IMR-90 (cell line): ENCODE results near the gene ABHD18. TPM values are rescaled to one million over a fixed set of nuclear protein-coding genes. Genes with fewer than 3 reads are reported as not detected.

Source experiments
- ATAC-seq: fragments of 200-7000 bp; cut with Tn5 transposase; 2 replicates; pipeline ENCODE4 v1.9.1; 2020; ENCODE audit warnings: low read depth, mild to moderate bottlenecking, moderate library complexity
- BruUV-seq: library from RNA; stranded (reverse); fragments of 400-500 nt; replicated peaks from 2 replicates; lab custom pipeline; 2021; lab: Mats Ljungman, UMichigan
- CTCF ChIA-PET: fragments of 300-600 bp; formaldehyde crosslinking; extraction: SDS; loops from one replicate; lab custom pipeline; 2021; ENCODE audit warnings: antibody characterized with exemption; lab: Yijun Ruan, JAX
- POLR2A ChIA-PET: fragments of 300-600 bp; sonication (Branson Sonifier 250); formaldehyde crosslinking; loops from one replicate; lab custom pipeline; 2022; ENCODE audit warnings: antibody characterized with exemption; ENCODE audit not compliant: unreplicated experiment; lab: Charles Lee
- DNase-seq: peaks from one replicate; pipeline ENCODE4 v3.0.0; 2013
- H2AFZ ChIP-seq: replicated peaks from 2 replicates; pipeline ENCODE3; 2013; ENCODE audit warnings: low read length, mild to moderate bottlenecking; ENCODE audit not compliant: poor library complexity
- H2AK5ac ChIP-seq: 2 replicates; pipeline ENCODE4 v1.6.1; 2013; ENCODE audit warnings: low read depth, low read length, inconsistent platforms
- H2AK9ac ChIP-seq: replicated peaks from 2 replicates; pipeline ENCODE3; 2013; ENCODE audit warnings: mild to moderate bottlenecking, low read depth, low read length, moderate library complexity; ENCODE audit not compliant: poor library complexity
- H2BK120ac ChIP-seq: 2 replicates; pipeline ENCODE4 v1.6.1; 2013; ENCODE audit warnings: low read depth, low read length, inconsistent platforms
- H2BK15ac ChIP-seq: 3 replicates; pipeline ENCODE4 v1.6.1; 2013; ENCODE audit warnings: low read depth, low read length, inconsistent platforms
- H2BK20ac ChIP-seq: 2 replicates; pipeline ENCODE4 v1.6.1; 2013; ENCODE audit warnings: low read depth, mild to moderate bottlenecking, inconsistent platforms, low read length, moderate library complexity
- H2BK5ac ChIP-seq: 2 replicates; pipeline ENCODE4 v1.6.1; 2013; ENCODE audit warnings: mild to moderate bottlenecking, low read depth, low read length, inconsistent platforms; ENCODE audit not compliant: poor library complexity, severe bottlenecking
- H3K14ac ChIP-seq: replicated peaks from 2 replicates; pipeline ENCODE4 v1.6.1; 2013; ENCODE audit warnings: low read depth, low read length, inconsistent platforms
- H3K18ac ChIP-seq: 2 replicates; pipeline ENCODE4 v1.6.1; 2013; ENCODE audit warnings: low read depth, low read length, control low read depth
- H3K23ac ChIP-seq: 2 replicates; pipeline ENCODE4 v1.6.1; 2013; ENCODE audit warnings: low read depth, low read length, inconsistent platforms
- H3K27ac ChIP-seq: 2 replicates; pipeline ENCODE4 v1.5.1; 2013; ENCODE audit warnings: mild to moderate bottlenecking, control low read depth, low read length; ENCODE audit not compliant: insufficient read depth
- H3K27me3 ChIP-seq: 2 replicates; pipeline ENCODE4 v1.6.1; 2013; ENCODE audit warnings: low read length; ENCODE audit not compliant: control insufficient read depth, insufficient read depth
- H3K36me3 ChIP-seq: 2 replicates; pipeline ENCODE4 v1.6.1; 2013; ENCODE audit warnings: low read length, mixed read lengths; ENCODE audit not compliant: control insufficient read depth, insufficient read depth
- H3K4ac ChIP-seq: 2 replicates; pipeline ENCODE4 v1.6.1; 2013; ENCODE audit warnings: low read depth, low read length, inconsistent platforms
- H3K4me1 ChIP-seq: 2 replicates; pipeline ENCODE4 v1.6.1; 2013; ENCODE audit warnings: low read length, mixed read lengths; ENCODE audit not compliant: control insufficient read depth, insufficient read depth
- H3K4me2 ChIP-seq: 2 replicates; pipeline ENCODE4 v1.6.1; 2013; ENCODE audit warnings: low read depth, mild to moderate bottlenecking, control low read depth, low read length, moderate library complexity
- H3K4me3 ChIP-seq: 2 replicates; pipeline ENCODE4 v1.5.1; 2013; ENCODE audit warnings: low read depth, mild to moderate bottlenecking, control low read depth, low read length, moderate library complexity; ENCODE audit not compliant: insufficient read depth
- H3K56ac ChIP-seq: 2 replicates; pipeline ENCODE4 v1.6.1; 2013; ENCODE audit warnings: low read length, inconsistent platforms; ENCODE audit not compliant: insufficient read depth; ENCODE audit errors: extremely low read depth
- H3K79me1 ChIP-seq, 2 experiments: 2 replicates each; pipeline ENCODE4 v1.6.1; 2013; ENCODE audit warnings: low read length in 2 of 2, inconsistent platforms in 1 of 2, low read depth in 1 of 2
- H3K9ac ChIP-seq: 2 replicates; pipeline ENCODE4 v1.6.1; 2013; ENCODE audit warnings: low read depth, low read length, control low read depth
- H3K9me1 ChIP-seq: 2 replicates; pipeline ENCODE4 v1.6.1; 2013; ENCODE audit warnings: low read length, inconsistent platforms; ENCODE audit not compliant: insufficient read depth
- H3K9me3 ChIP-seq: 2 replicates; pipeline ENCODE4 v1.6.1; 2013; ENCODE audit warnings: low read length; ENCODE audit not compliant: control insufficient read depth, insufficient read depth
- H4K20me1 ChIP-seq: 2 replicates; pipeline ENCODE4 v1.6.1; 2013; ENCODE audit warnings: low read length, inconsistent platforms; ENCODE audit not compliant: insufficient read depth
- H4K5ac ChIP-seq: 2 replicates; pipeline ENCODE4 v1.6.1; 2013; ENCODE audit warnings: mild to moderate bottlenecking, low read depth, low read length, control low read depth
- H4K8ac ChIP-seq, 2 experiments: 2 replicates each; pipeline ENCODE4 v1.6.1; 2013; ENCODE audit warnings: low read depth in 2 of 2, low read length in 2 of 2, control low read depth in 1 of 2, inconsistent platforms in 1 of 2
- H4K91ac ChIP-seq: 2 replicates; pipeline ENCODE4 v1.6.1; 2013; ENCODE audit warnings: low read depth, low read length, inconsistent platforms; ENCODE audit not compliant: insufficient read depth
- WGBS, 2 experiments: methylation state at CpG; one replicate each; pipeline versions ENCODE4 v1.1.5 to v1.1.7; 2013; ENCODE audit warnings: missing lambda C conversion rate in 2 of 2; ENCODE audit not compliant: insufficient read length in 1 of 2; ENCODE audit errors: extremely low coverage in 2 of 2; 5-methylcytosine and 5-hydroxymethylcytosine counted together
- dilution Hi-C: fragments of 300-500 bp; cut with HindIII; formaldehyde crosslinking; loops from one replicate; pipeline ENCODE4 v1.14.3; 2018; ENCODE audit warnings: low sequenced_read_pairs; ENCODE audit not compliant: unreplicated experiment
- in situ Hi-C: fragments of 300-500 bp; cut with MboI; formaldehyde crosslinking; loops from 3 replicates; pipeline ENCODE4 v1.14.3; 2019; ENCODE audit warnings: low sequenced_read_pairs, inconsistent platforms, mixed read lengths
- intact Hi-C: fragments of 100-400 bp; cut with micrococcal nuclease; formaldehyde crosslinking; loops from 2 replicates; pipeline ENCODE4 v1.10.0; 2022
- polyA plus RNA-seq, 3 experiments: library from polyadenylated mRNA; depleted of rRNA; stranded (reverse); fragments of >200 nt; gene quantifications; 2 replicates each; pipeline ENCODE4 v1.2.3, GENCODE V29; 2012; ENCODE audit warnings: low replicate concordance in 1 of 3
- total RNA-seq: library from RNA; depleted of rRNA; stranded (reverse); fragments of >200 nt; gene quantifications from 2 replicates; pipeline ENCODE4 v1.2.3, GENCODE V29; 2012
- TF ChIP-seq, protein P1 (sequence below): conservative IDR thresholded peaks from 2 replicates; pipeline ENCODE4 v1.5.1; 2012; ENCODE audit warnings: mild to moderate bottlenecking, low read depth, low read length, improper control_type of control experiment

ABHD18 gene
- total and polyA plus RNA-seq, 2 of the 4 experiments (the other 2 are of a cell fraction), result 2.4 to 4.3 TPM

DNA sequence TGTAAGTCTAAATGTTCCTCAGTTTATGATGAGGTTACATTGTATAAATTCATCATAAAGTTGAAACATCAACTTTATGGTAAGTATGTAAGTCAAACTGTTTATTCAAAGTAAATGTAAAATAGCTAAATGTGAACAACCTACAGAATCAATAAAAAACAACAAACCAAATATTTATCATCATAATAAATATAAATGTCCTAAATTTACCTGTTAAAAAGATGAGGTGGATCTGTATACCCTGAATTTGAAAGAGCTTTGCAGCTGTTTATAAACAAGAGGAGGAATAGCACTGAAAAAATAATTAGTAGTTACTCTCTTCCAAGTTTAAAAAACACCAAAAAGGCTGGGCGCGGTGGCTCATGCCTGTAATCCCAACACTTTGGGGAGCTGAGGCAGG lies 13.7 kb downstream of the ABHD18 start:
- H3K18ac ChIP-seq, result no peak overlapping the region
- H4K20me1 ChIP-seq, result no peaks in the 10 kb centered on the region; the same call in 1 of the 2 replicates
- no peak for ATAC-seq
- TF ChIP-seq, protein P1, sequence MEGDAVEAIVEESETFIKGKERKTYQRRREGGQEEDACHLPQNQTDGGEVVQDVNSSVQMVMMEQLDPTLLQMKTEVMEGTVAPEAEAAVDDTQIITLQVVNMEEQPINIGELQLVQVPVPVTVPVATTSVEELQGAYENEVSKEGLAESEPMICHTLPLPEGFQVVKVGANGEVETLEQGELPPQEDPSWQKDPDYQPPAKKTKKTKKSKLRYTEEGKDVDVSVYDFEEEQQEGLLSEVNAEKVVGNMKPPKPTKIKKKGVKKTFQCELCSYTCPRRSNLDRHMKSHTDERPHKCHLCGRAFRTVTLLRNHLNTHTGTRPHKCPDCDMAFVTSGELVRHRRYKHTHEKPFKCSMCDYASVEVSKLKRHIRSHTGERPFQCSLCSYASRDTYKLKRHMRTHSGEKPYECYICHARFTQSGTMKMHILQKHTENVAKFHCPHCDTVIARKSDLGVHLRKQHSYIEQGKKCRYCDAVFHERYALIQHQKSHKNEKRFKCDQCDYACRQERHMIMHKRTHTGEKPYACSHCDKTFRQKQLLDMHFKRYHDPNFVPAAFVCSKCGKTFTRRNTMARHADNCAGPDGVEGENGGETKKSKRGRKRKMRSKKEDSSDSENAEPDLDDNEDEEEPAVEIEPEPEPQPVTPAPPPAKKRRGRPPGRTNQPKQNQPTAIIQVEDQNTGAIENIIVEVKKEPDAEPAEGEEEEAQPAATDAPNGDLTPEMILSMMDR, result no peak
- H3K4ac ChIP-seq, result no peak overlapping the region
- CTCF ChIA-PET, result no interaction called here
- H3K79me1 ChIP-seq, result peaks cover 4 to 10% of the 10 kb centered on the region in 2 experiments
- no peak overlapping the region for H2BK120ac ChIP-seq
- intact Hi-C loops (no loop called here), dilution Hi-C loops (no loop called here), in situ Hi-C loops (no loop called here)
- H3K56ac ChIP-seq, result no peak overlapping the region
- no peaks in the 10 kb centered on the region for H3K4me1 ChIP-seq
- no peak overlapping the region for H3K27ac ChIP-seq
- no peak overlapping the region for H3K14ac ChIP-seq
- DNase-seq, result no peak
- H3K4me3 ChIP-seq, result no peak overlapping the region
- H2AK5ac ChIP-seq, result no peak overlapping the region
- no peak overlapping the region for H4K5ac ChIP-seq
- no TSS peak for BruUV-seq
- no CpG with 5 or more reads among the region's 2 CpGs for WGBS, 2 experiments
- H3K4me2 ChIP-seq, result no peak overlapping the region
- no peak overlapping the region for H2BK5ac ChIP-seq
- no peak overlapping the region for H2BK15ac ChIP-seq
- H2BK20ac ChIP-seq, result no peak overlapping the region
- no peak overlapping the region for H4K91ac ChIP-seq
- no peaks in the 10 kb centered on the region for H3K9me3 ChIP-seq
- H2AFZ ChIP-seq, result no peak overlapping the region
- no peak overlapping the region for H3K23ac ChIP-seq
- POLR2A ChIA-PET, result no interaction called here
- 0 out of 2 replicates have a peak, but pooled peaks cover 3% of the 10 kb centered on the region for H3K9me1 ChIP-seq
- no peak overlapping the region for H3K9ac ChIP-seq
- H3K36me3 ChIP-seq, result 0 out of 2 replicates have a peak, but pooled peaks cover 4% of the 10 kb centered on the region
- no peak overlapping the region for H4K8ac ChIP-seq
- no peaks in the 10 kb centered on the region for H3K27me3 ChIP-seq
- no peak overlapping the region for H2AK9ac ChIP-seq
